Prostate gland (tissue), 2 donors: Measurements from ENCODE around the gene APCDD1L.

Source experiments
- CTCF ChIP-seq, 4 experiments: fragments of 200-600 bp in 2 of 4; fragments of 450-650 bp in 2 of 4; sonication (generic) in 2 of 4; IDR thresholded peaks; 1 replicate in 3 of 4; 2 replicates in 1 of 4; pipeline ENCODE4 v1.5.1; 2016 to 2019; ENCODE audit warnings: antibody characterized with exemption in 4 of 4, mild to moderate bottlenecking in 2 of 4, moderate library complexity in 2 of 4
- POLR2A ChIP-seq: fragments of 450-650 bp; IDR thresholded peaks from one replicate; pipeline ENCODE4 v1.6.1; 2016; ENCODE audit warnings: antibody characterized with exemption, mild to moderate bottlenecking
- POLR2AphosphoS5 ChIP-seq: sonication (generic); formaldehyde crosslinking; IDR thresholded peaks from one replicate; pipeline ENCODE4 v1.6.1; 2017; ENCODE audit warnings: antibody characterized with exemption

- no peak for TF ChIP-seq POLR2AphosphoS5
- TF ChIP-seq POLR2A: no peak
- no peak for TF ChIP-seq CTCF (IDR thresholded peaks at IDR 0.05)
Measured at GRCh38 chr20:58512808-58513552, 2.2 kb downstream of the APCDD1L start.
